HEK293T (cell line): ENCODE results near the gene RFX3.

ENCODE experiments used
- CTCF ChIA-PET: fragments of 350-600 bp; formaldehyde crosslinking; extraction: SDS; loops from one replicate; lab custom pipeline; 2021; ENCODE audit warnings: antibody characterized with exemption, inconsistent platforms; lab: Yijun Ruan, JAX
- POLR2A ChIA-PET: fragments of 350-600 bp; formaldehyde crosslinking; extraction: SDS; loops from one replicate; lab custom pipeline; 2020; ENCODE audit warnings: antibody characterized with exemption, inconsistent platforms; lab: Yijun Ruan, JAX
- DNase-seq: peaks from one replicate; pipeline ENCODE4 v3.0.0; 2012; ENCODE audit warnings: mixed read lengths; ENCODE audit errors: extremely low spot score
- ARNT ChIP-seq: fragments of 450-650 bp; IDR thresholded peaks from 2 replicates; pipeline ENCODE4 v1.6.1; 2017; ENCODE audit warnings: mild to moderate bottlenecking
- BHLHE40 ChIP-seq: fragments of 450-650 bp; IDR thresholded peaks from 2 replicates; pipeline ENCODE4 v1.6.1; 2016; ENCODE audit warnings: mild to moderate bottlenecking, moderate library complexity, borderline replicate concordance
- CTBP1 ChIP-seq: fragments of 450-650 bp; IDR thresholded peaks from 2 replicates; pipeline ENCODE4 v1.6.1; 2016; ENCODE audit warnings: borderline replicate concordance
- ELF4 ChIP-seq: fragments of 450-650 bp; IDR thresholded peaks from 2 replicates; pipeline ENCODE4 v1.6.1; 2017; ENCODE audit warnings: antibody characterized with exemption
- FOXA1 ChIP-seq: fragments of 450-650 bp; IDR thresholded peaks from 2 replicates; pipeline ENCODE4 v1.6.1; 2016; ENCODE audit warnings: mild to moderate bottlenecking
- FOXK2 ChIP-seq: fragments of 450-650 bp; IDR thresholded peaks from 2 replicates; pipeline ENCODE4 v1.6.1; 2016; ENCODE audit warnings: mild to moderate bottlenecking
- FOXM1 ChIP-seq: fragments of 450-650 bp; IDR thresholded peaks from 2 replicates; pipeline ENCODE4 v1.6.1; 2017; ENCODE audit warnings: mild to moderate bottlenecking, borderline replicate concordance
- HDGF ChIP-seq: fragments of 450-650 bp; IDR thresholded peaks from 2 replicates; pipeline ENCODE4 v1.6.1; 2017; ENCODE audit warnings: antibody characterized with exemption, borderline replicate concordance
- L3MBTL2 ChIP-seq: fragments of 450-650 bp; conservative IDR thresholded peaks from 2 replicates; pipeline ENCODE4 v1.6.1; 2016; ENCODE audit warnings: mild to moderate bottlenecking
- LEF1 ChIP-seq: fragments of 450-650 bp; IDR thresholded peaks from 2 replicates; pipeline ENCODE4 v1.6.1; 2017; ENCODE audit warnings: mild to moderate bottlenecking, borderline replicate concordance
- NFRKB ChIP-seq: fragments of 450-650 bp; IDR thresholded peaks from 2 replicates; pipeline ENCODE4 v1.6.1; 2016; ENCODE audit warnings: mild to moderate bottlenecking, moderate library complexity
- PKNOX1 ChIP-seq: fragments of 450-650 bp; IDR thresholded peaks from 2 replicates; pipeline ENCODE4 v1.6.1; 2016
- SP1 ChIP-seq: fragments of 450-650 bp; IDR thresholded peaks from 2 replicates; pipeline ENCODE4 v1.6.1; 2017
- SUZ12 ChIP-seq: fragments of 450-650 bp; IDR thresholded peaks from 2 replicates; pipeline ENCODE4 v1.6.1; 2016; ENCODE audit warnings: mild to moderate bottlenecking
- TARDBP ChIP-seq: fragments of 450-650 bp; IDR thresholded peaks from 2 replicates; pipeline ENCODE4 v1.6.1; 2016
- ZNF384 ChIP-seq: fragments of 450-650 bp; IDR thresholded peaks from 2 replicates; pipeline ENCODE4 v1.6.1; 2016

Gene RFX3

GRCh38 chr9:3541206-3541605, 15.4 kb upstream of the RFX3 start:
- no peak for DNase-seq
- TF ChIP-seq ELF4: no peak
- no peak for TF ChIP-seq L3MBTL2
- TF ChIP-seq BHLHE40: no peak
- TF ChIP-seq ZNF384: no peak
- no peak for TF ChIP-seq PKNOX1
- no peak for TF ChIP-seq HDGF
- TF ChIP-seq FOXA1: no peak
- TF ChIP-seq FOXK2: no peak
- no peak for TF ChIP-seq NFRKB
- TF ChIP-seq SUZ12: no peak
- TF ChIP-seq ARNT: no peak
- TF ChIP-seq FOXM1: no peak
- TF ChIP-seq LEF1: no peak
- TF ChIP-seq TARDBP: no peak
- TF ChIP-seq SP1: no peak
- no peak for TF ChIP-seq CTBP1
- POLR2A ChIA-PET: interaction anchor here (1.6 kb wide), 1 partner anchor 15 kb away, joined by 4 read pairs; no protein-coding TSS in a partner anchor
- CTCF ChIA-PET: interaction anchor here (1.0 kb wide), 1 partner anchor 10 kb away, joined by 3 read pairs; no protein-coding TSS in a partner anchor

DNA sequence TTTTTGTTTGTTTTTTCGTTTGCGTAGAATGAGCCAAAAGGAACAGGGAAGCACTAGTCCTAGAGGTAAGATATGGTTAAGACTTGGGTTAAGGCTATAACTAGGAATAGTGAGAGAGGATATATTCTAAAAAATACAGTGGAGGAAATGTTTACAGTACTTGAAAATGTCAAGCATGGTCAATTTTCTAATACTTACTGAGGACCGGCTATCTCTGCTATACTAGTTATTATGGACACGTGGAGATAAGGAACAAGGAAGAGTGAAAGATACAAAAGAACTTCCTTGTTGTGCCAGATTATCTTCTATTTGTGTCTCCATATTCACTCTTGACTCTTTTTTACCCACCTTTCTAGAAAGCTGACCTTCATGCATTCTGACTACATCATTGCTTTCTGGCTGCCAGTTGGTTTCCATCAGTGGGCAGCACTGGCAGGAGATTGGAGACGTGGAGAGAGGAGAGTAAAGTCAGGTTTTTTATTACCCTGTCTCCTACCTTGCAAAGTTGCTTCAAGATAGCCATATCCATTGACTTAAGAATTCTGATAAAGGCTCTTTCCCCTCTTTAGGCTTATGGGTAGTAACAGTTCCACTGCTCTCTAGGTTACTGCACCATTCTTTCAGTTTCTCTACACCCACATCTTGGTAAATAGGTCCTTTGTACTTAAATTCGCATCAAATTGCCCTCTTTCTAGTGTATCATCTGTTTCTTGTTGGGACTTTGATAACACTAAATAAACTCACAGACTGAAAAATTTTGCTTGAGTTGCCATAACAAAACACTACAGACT, 9.0 kb upstream of the RFX3 start:
- TF ChIP-seq ZNF384 (no peak), LEF1 (no peak), SUZ12 (no peak), SP1 (no peak), NFRKB (no peak), FOXA1 (no peak), PKNOX1 (no peak), CTBP1 (no peak), L3MBTL2 (no peak), TARDBP (no peak), FOXK2 (no peak)
- ChIA-PET POLR2A (no interaction called here), CTCF (no interaction called here)
- DNase-seq: no peak

- ChIA-PET CTCF (no interaction called here), POLR2A (no interaction called here)
- TF ChIP-seq LEF1 (no peak), TARDBP (no peak), SUZ12 (no peak), L3MBTL2 (no peak), BHLHE40 (no peak), SP1 (no peak), PKNOX1 (no peak), FOXM1 (no peak), FOXK2 (no peak), ARNT (no peak), CTBP1 (no peak), ELF4 (no peak), ZNF384 (no peak), FOXA1 (no peak), HDGF (no peak), NFRKB (no peak)
- DNase-seq: no peak
These were observed 6.4 kb upstream of the RFX3 start for GRCh38 chr9:3532158-3532557.

DNA sequence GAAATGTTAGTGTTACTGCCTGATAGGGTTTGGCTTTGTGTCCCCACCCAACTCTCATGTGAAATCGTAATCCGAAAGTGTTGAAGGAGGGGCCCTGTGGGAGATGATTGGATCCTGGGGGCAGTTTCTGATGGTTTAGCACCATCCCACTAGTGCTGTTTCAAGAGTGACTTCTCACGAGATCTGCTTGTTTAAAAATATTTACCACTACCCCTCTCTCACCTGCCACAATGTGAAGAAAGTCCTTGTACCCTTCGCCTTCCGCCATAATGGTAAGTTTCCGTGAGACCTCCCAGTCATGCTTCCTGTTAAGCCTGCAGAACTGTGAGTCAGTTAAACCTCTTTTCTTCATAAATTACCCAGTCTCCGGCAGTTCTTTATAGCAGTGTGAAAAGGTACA, 2.6 kb upstream of the RFX3 start:
- TF ChIP-seq L3MBTL2 (no peak), SUZ12 (no peak), ELF4 (no peak), PKNOX1 (no peak), CTBP1 (no peak), SP1 (no peak), FOXK2 (no peak), ZNF384 (no peak), FOXA1 (no peak), HDGF (no peak), TARDBP (no peak), BHLHE40 (no peak)
- ChIA-PET POLR2A (no interaction called here), CTCF (no interaction called here)
- DNase-seq: no peak
